Astrocyte of the hippocampus (primary cell): ENCODE results near the gene ANXA10.
"Not testable (repeated sequence)": the region's sequence is repeated elsewhere in the genome, so short reads cannot be mapped to it uniquely, and the experiment has no call there.

Experiments used
- DNase-seq: peaks from one replicate; pipeline ENCODE4 v3.0.0; 2011; ENCODE audit warnings: low read depth, low spot score

ANXA10 gene

GRCh38 chr4:168092176-168092712 lies at the start of gene ANXA10:
ANXA10 (plus strand) TSS chr4:168092537; CDS start chr4:168092701, 164 bp downstream.
- no peak for DNase-seq

- no peak for DNase-seq
Measured at GRCh38 chr4:168045354-168045753, 47.0 kb upstream of the ANXA10 start.

GRCh38 chr4:168050002-168050401 lies 42.3 kb upstream of the ANXA10 start:
- DNase-seq, result no peak

- no peak for DNase-seq
Measured at GRCh38 chr4:168051526-168051925, 40.8 kb upstream of the ANXA10 start.

GRCh38 chr4:168057412-168057811 lies 34.9 kb upstream of the ANXA10 start:
- no peak for DNase-seq

- DNase-seq, result peak; percentile 35
Measured at GRCh38 chr4:168059251-168059650, 33.1 kb upstream of the ANXA10 start.

GRCh38 chr4:168063031-168063430 lies 29.3 kb upstream of the ANXA10 start:
- DNase-seq, result no peak

GRCh38 chr4:168070903-168071302 lies 21.4 kb upstream of the ANXA10 start:
- DNase-seq, result peak; percentile 4

GRCh38 chr4:168071304-168071703 lies 21.0 kb upstream of the ANXA10 start:
- peak; percentile 7 for DNase-seq

- DNase-seq, result no peak
Measured at GRCh38 chr4:168074861-168075260, 17.5 kb upstream of the ANXA10 start.

GRCh38 chr4:168076989-168077725 lies 15.2 kb upstream of the ANXA10 start:
- DNase-seq, result peak; percentile 81

GRCh38 chr4:168077726-168078239 lies 14.6 kb upstream of the ANXA10 start:
- no peak for DNase-seq

GRCh38 chr4:168082379-168082778 lies 10.0 kb upstream of the ANXA10 start:
- no peak for DNase-seq

- DNase-seq, result no peak
Measured at GRCh38 chr4:168095776-168096406, 3.6 kb downstream of the ANXA10 start.

GRCh38 chr4:168096407-168096784 lies 4.1 kb downstream of the ANXA10 start:
- no peak for DNase-seq

- DNase-seq, result no peak
Measured at GRCh38 chr4:168097161-168097560, 4.8 kb downstream of the ANXA10 start.

- no peak for DNase-seq
Measured at GRCh38 chr4:168098248-168098717, 5.9 kb downstream of the ANXA10 start.

- DNase-seq, result no peak
Measured at GRCh38 chr4:168099195-168099594, 6.9 kb downstream of the ANXA10 start.

GRCh38 chr4:168101026-168101425 lies 8.7 kb downstream of the ANXA10 start:
- no peak for DNase-seq

- no peak for DNase-seq
Measured at GRCh38 chr4:168102403-168102802, 10.1 kb downstream of the ANXA10 start.

GRCh38 chr4:168109527-168109926 lies 17.2 kb downstream of the ANXA10 start:
- DNase-seq, result no peak

- DNase-seq, result not testable (repeated sequence)
Measured at GRCh38 chr4:168113059-168113458, 20.7 kb downstream of the ANXA10 start.
